B cell (primary cell): Measurements from ENCODE around the gene ARPP21. TPM values are rescaled to one million over a fixed set of nuclear protein-coding genes. Genes with fewer than 3 reads are reported as not detected.

ENCODE experiments used
- ATAC-seq: fragments of 200-7000 bp; cut with Tn5 transposase; one replicate; pipeline ENCODE4 v1.10.0; 2021; ENCODE audit warnings: low read depth, mild to moderate bottlenecking, moderate number of reproducible peaks, moderate library complexity
- CTCF ChIA-PET: fragments of 350-600 bp; sonication (Branson Sonifier 250); formaldehyde crosslinking; loops from one replicate; lab custom pipeline; 2021; ENCODE audit warnings: antibody characterized with exemption, inconsistent platforms; lab: Charles Lee
- POLR2A ChIA-PET: fragments of 350-600 bp; sonication (Branson Sonifier 250); formaldehyde crosslinking; loops from one replicate; lab custom pipeline; 2021; ENCODE audit warnings: antibody characterized with exemption; lab: Charles Lee
- DNase-seq: peaks from one replicate; pipeline ENCODE4 v3.0.0; 2013
- H2AFZ ChIP-seq: 2 replicates; pipeline ENCODE4 v1.6.1; 2012; ENCODE audit warnings: mild to moderate bottlenecking, low read depth, low read length; ENCODE audit not compliant: insufficient read depth, poor library complexity, severe bottlenecking
- H3K27ac ChIP-seq, 2 donors: 1 replicate in 1 of 2; 2 replicates in 1 of 2; pipeline ENCODE4 v1.5.1; 2012 to 2013; ENCODE audit warnings: low read length in 2 of 2, mild to moderate bottlenecking in 2 of 2, moderate library complexity in 1 of 2
- H3K27me3 ChIP-seq, 4 experiments: fragments of 200-600 bp in 1 of 4; sonication (generic) in 1 of 4; replicated peaks in 1 of 4; 1 replicate in 2 of 4; 2 replicates in 2 of 4; pipeline versions ENCODE4 v1.6.1 to v1.7.0; 2013 to 2016; ENCODE audit warnings: low read length in 3 of 4, mild to moderate bottlenecking in 2 of 4, mixed read lengths in 1 of 4, moderate library complexity in 1 of 4; ENCODE audit not compliant: insufficient read depth in 4 of 4, control insufficient read depth in 3 of 4; ENCODE audit errors: control extremely low read depth in 1 of 4
- H3K36me3 ChIP-seq, 2 experiments: replicated peaks in 1 of 2; 1 replicate in 1 of 2; 2 replicates in 1 of 2; pipeline versions ENCODE4 v1.6.1 to v1.7.1; 2013; ENCODE audit warnings: low read length in 1 of 2; ENCODE audit not compliant: insufficient read depth in 2 of 2, control insufficient read depth in 1 of 2; ENCODE audit errors: control extremely low read depth in 1 of 2, extremely low read depth in 1 of 2
- H3K4me1 ChIP-seq, 2 donors: fragments of 200-600 bp in 1 of 2; sonication (generic) in 1 of 2; 1 replicate in 1 of 2; 2 replicates in 1 of 2; pipeline versions ENCODE4 v1.5.1 to v1.6.1; 2013 to 2017; ENCODE audit warnings: low read length in 2 of 2; ENCODE audit not compliant: control insufficient read depth in 2 of 2, insufficient read depth in 2 of 2
- H3K4me2 ChIP-seq: replicated peaks from 2 replicates; pipeline ENCODE3; 2012; ENCODE audit warnings: mild to moderate bottlenecking, low read depth, low read length; ENCODE audit not compliant: poor library complexity, severe bottlenecking
- H3K4me3 ChIP-seq, 5 experiments: fragments of 200-600 bp in 1 of 5; sonication (generic) in 1 of 5; 1 replicate in 3 of 5; 2 replicates in 2 of 5; pipeline versions ENCODE4 v1.5.1 to v1.7.0; 2011 to 2016; ENCODE audit warnings: low read length in 4 of 5, mild to moderate bottlenecking in 4 of 5, low read depth in 2 of 5, control low read depth in 1 of 5, moderate library complexity in 1 of 5; ENCODE audit not compliant: insufficient read depth in 1 of 5; ENCODE audit errors: control extremely low read depth in 1 of 5, extremely low read depth in 1 of 5
- H3K79me2 ChIP-seq: fragments of 200-600 bp; sonication (generic); one replicate; pipeline ENCODE4 v1.6.0; 2016; ENCODE audit warnings: low read length; ENCODE audit not compliant: control insufficient read depth, insufficient read depth
- H3K9ac ChIP-seq: fragments of 200-600 bp; sonication (generic); 2 replicates; pipeline ENCODE4 v1.6.1; 2017; ENCODE audit warnings: mild to moderate bottlenecking, low read length, moderate library complexity
- H3K9me3 ChIP-seq, 3 donors: one replicate each; pipeline versions ENCODE4 v1.6.1 to v1.7.1; 2013; ENCODE audit warnings: low read length in 2 of 3; ENCODE audit not compliant: control insufficient read depth in 2 of 3, insufficient read depth in 1 of 3; ENCODE audit errors: control extremely low read depth in 1 of 3
- H4K20me1 ChIP-seq: 2 replicates; pipeline ENCODE4 v1.6.0; 2012; ENCODE audit warnings: mild to moderate bottlenecking, low read length; ENCODE audit not compliant: insufficient read depth, control insufficient read depth, poor library complexity, severe bottlenecking
- H3K27ac Mint-ChIP-seq: one replicate; pipeline ENCODE4 v1.8.0; 2021; ENCODE audit warnings: mixed read lengths
- H3K27me3 Mint-ChIP-seq: one replicate; pipeline ENCODE4 v1.8.0; 2021; ENCODE audit warnings: mixed read lengths
- H3K4me1 Mint-ChIP-seq: one replicate; pipeline ENCODE4 v1.8.0; 2021; ENCODE audit warnings: mixed read lengths
- H3K4me3 Mint-ChIP-seq: one replicate; pipeline ENCODE4 v1.8.0; 2021; ENCODE audit warnings: mixed read lengths
- H3K9me3 Mint-ChIP-seq: one replicate; pipeline ENCODE4 v1.8.0; 2022; ENCODE audit warnings: mixed read lengths; ENCODE audit not compliant: insufficient read depth
- CTCF ChIP-seq: fragments of 200-600 bp; IDR thresholded peaks from one replicate; pipeline ENCODE4 v1.8.0; 2022; ENCODE audit warnings: antibody characterized with exemption, mild to moderate bottlenecking
- EZH2 ChIP-seq: IDR thresholded peaks from 2 replicates; pipeline ENCODE4 v1.6.1; 2012; ENCODE audit warnings: borderline replicate concordance, low read depth, mild to moderate bottlenecking, moderate library complexity, low read length; ENCODE audit not compliant: insufficient read depth, poor library complexity, severe bottlenecking
- WGBS: methylation state at CpG from one replicate; pipeline ENCODE4 v1.1.5; 2013; ENCODE audit warnings: missing lambda C conversion rate; ENCODE audit not compliant: insufficient coverage; 5-methylcytosine and 5-hydroxymethylcytosine counted together
- intact Hi-C: fragments of 100-400 bp; cut with micrococcal nuclease; formaldehyde crosslinking; loops from one replicate; pipeline ENCODE4 v1.10.0; 2022
- polyA plus RNA-seq: library from polyadenylated mRNA; depleted of rRNA; stranded (reverse); fragments of >200 nt; gene quantifications from 2 replicates; pipeline ENCODE4 v1.2.3, GENCODE V29; 2012
- total RNA-seq, 2 donors: library from RNA; stranded (reverse); fragments of 120-200 nt in 1 of 2; gene quantifications; 1 replicate in 1 of 2; 2 replicates in 1 of 2; pipeline versions ENCODE4 v1.2.3 to v1.2.4, GENCODE V29; 2013 to 2022

Gene ARPP21
- total and polyA plus RNA-seq, 2 donors (not counting 1 experiment from before 2014, with no cell fraction given) = 0.10 TPM; not detected in 1

- Histone ChIP-seq H2AFZ (no peak overlapping the region), H3K27me3 (peaks cover 0 to 19% (median 11%) of the 10 kb centered on the region in 4 experiments), H3K4me2 (peak overlapping the region; percentile 70), H3K4me3 (no peak overlapping the region), H3K9me3 (peaks cover 0 to 9% (median 0%) of the 10 kb centered on the region in 3 donors), H3K9ac (no peak overlapping the region), H3K79me2 (no peaks in the 10 kb centered on the region), H3K36me3 (no peaks in the 10 kb centered on the region), H4K20me1 (no peaks in the 10 kb centered on the region), H3K4me1 (peaks cover 3 to 21% of the 10 kb centered on the region in 2 donors), H3K27ac (no peak overlapping the region)
- peak overlapping the region; percentile 66 for H3K4me3 Mint-ChIP-seq
- DNase-seq = no peak
- ChIA-PET CTCF (no interaction called here), POLR2A (no interaction called here)
- WGBS = 82% methylated on average over 10 of the region's 15 CpGs
- peaks cover 33% of the 10 kb centered on the region for H3K27me3 Mint-ChIP-seq
- no peak overlapping the region for H3K27ac Mint-ChIP-seq
- TF ChIP-seq CTCF (no peak), EZH2 (no peak)
- H3K9me3 Mint-ChIP-seq = no peaks in the 10 kb centered on the region
- no peak for ATAC-seq
- intact Hi-C loops = no loop called here
- H3K4me1 Mint-ChIP-seq = peaks cover 25% of the 10 kb centered on the region
These were observed 910 bp upstream of the ARPP21 start for GRCh38 chr3:35638251-35638979.

GRCh38 chr3:35638980-35639253 lies 408 bp upstream of the ARPP21 start:
- H3K4me2 ChIP-seq = peak overlapping the region; percentile 70
- Mint-ChIP-seq H3K9me3 (no peaks in the 10 kb centered on the region), H3K4me3 (peak overlapping the region; percentile 66), H3K4me1 (peaks cover 27% of the 10 kb centered on the region), H3K27me3 (peaks cover 33% of the 10 kb centered on the region), H3K27ac (no peak overlapping the region)
- ChIA-PET POLR2A (no interaction called here), CTCF (no interaction called here)
- H3K9ac ChIP-seq = peak overlapping the region; percentile 36
- DNase-seq (no peak), ATAC-seq (peak; percentile 17)
- peaks cover 3 to 21% of the 10 kb centered on the region in 2 donors for H3K4me1 ChIP-seq
- intact Hi-C loops = no loop called here
- H3K27ac ChIP-seq = no peak overlapping the region
- H2AFZ ChIP-seq = no peak overlapping the region
- H4K20me1 ChIP-seq = no peaks in the 10 kb centered on the region
- peaks cover 0 to 9% (median 0%) of the 10 kb centered on the region in 3 donors for H3K9me3 ChIP-seq
- peak overlapping the region in 4 of 5 experiments; percentile 4 to 43 (median 40) for H3K4me3 ChIP-seq
- H3K79me2 ChIP-seq = no peaks in the 10 kb centered on the region
- 19% methylated on average over 21 of the region's 21 CpGs for WGBS
- no peaks in the 10 kb centered on the region for H3K36me3 ChIP-seq
- TF ChIP-seq EZH2 = no peak
- no peak for TF ChIP-seq CTCF
- peaks cover 0 to 19% (median 11%) of the 10 kb centered on the region in 4 experiments for H3K27me3 ChIP-seq
